HepG2 (cell line): ENCODE data around the gene RTEL1. TPM values are rescaled to one million over a fixed set of nuclear protein-coding genes. Genes with fewer than 3 reads are reported as not detected.
A peak's percentile ranks its signal among the peaks of the same experiment; 100 is the strongest.

Experiments used
- BCL6 ChIP-seq: IDR thresholded peaks from 2 replicates; pipeline ENCODE4 v1.6.1; 2016; ENCODE audit warnings: missing genetic modification reagents, missing compliant biosample characterization
- CCDC6 ChIP-seq: sonication (generic); formaldehyde crosslinking; IDR thresholded peaks from 2 replicates; pipeline ENCODE4 v1.8.1; 2022; ENCODE audit warnings: mild to moderate bottlenecking, missing genetic modification reagents, moderate library complexity
- HOXD1 ChIP-seq: sonication (generic); formaldehyde crosslinking; IDR thresholded peaks from 2 replicates; pipeline ENCODE4 v1.5.0; 2020; ENCODE audit warnings: missing genetic modification reagents
- IKZF5 ChIP-seq: IDR thresholded peaks from 2 replicates; pipeline ENCODE4 v1.6.1; 2018; ENCODE audit warnings: missing genetic modification reagents, mild to moderate bottlenecking, missing compliant biosample characterization
- MAFF ChIP-seq: IDR thresholded peaks from 2 replicates; pipeline ENCODE4 v1.6.1; 2011; ENCODE audit warnings: low read depth, low read length, improper control_type of control experiment
- NFKBIZ ChIP-seq: IDR thresholded peaks from 2 replicates; pipeline ENCODE4 v1.6.1; 2018; ENCODE audit warnings: missing genetic modification reagents, missing compliant biosample characterization
- PTBP1 ChIP-seq: fragments of 200-400 bp; formaldehyde crosslinking; IDR thresholded peaks from 2 replicates; pipeline ENCODE4 v1.6.1; 2018; ENCODE audit warnings: low read length, low read depth; ENCODE audit not compliant: poor library complexity, severe bottlenecking
- ZNF142 ChIP-seq: sonication (generic); formaldehyde crosslinking; IDR thresholded peaks from 2 replicates; pipeline ENCODE4 v1.4.0; 2020; ENCODE audit warnings: missing genetic modification reagents
- ZNF318 ChIP-seq: sonication (generic); formaldehyde crosslinking; IDR thresholded peaks from 2 replicates; pipeline ENCODE4 v1.4.0; 2020; ENCODE audit warnings: mild to moderate bottlenecking, missing genetic modification reagents
- ZNF431 ChIP-seq: sonication (generic); formaldehyde crosslinking; IDR thresholded peaks from 2 replicates; pipeline ENCODE4 v1.9.0; 2022; ENCODE audit warnings: missing genetic modification reagents, low read depth, mild to moderate bottlenecking, borderline replicate concordance
- polyA plus RNA-seq, 8 experiments: library from polyadenylated mRNA; depleted of rRNA in 3 of 8; stranded (reverse) in 7 of 8; unstranded in 1 of 8; fragments of >200 nt; fragmentation: Illumina TruSeq in 4 of 8; extraction: Trizol in 4 of 8; gene quantifications; 2 replicates each; pipeline versions ENCODE4 v1.2.1 to v1.2.3, GENCODE V29; 2011 to 2016; ENCODE audit warnings: low read depth in 4 of 8, missing spikeins in 1 of 8, mixed read lengths in 1 of 8; ENCODE audit not compliant: insufficient read depth in 1 of 8
- total RNA-seq, 5 experiments: library from RNA; depleted of rRNA; stranded (reverse); fragments of >200 nt; fragmentation: Illumina TruSeq; extraction: Trizol; gene quantifications; 2 replicates each; pipeline ENCODE4 v1.2.3, GENCODE V29; 2016; ENCODE audit warnings: low read depth in 1 of 5

The RTEL1 gene
- total and polyA plus RNA-seq, 2 of the 13 experiments (the other 11 are each of a cell fraction or from before 2014, with no cell fraction given): 21.8 to 36.4 TPM

- TF ChIP-seq ZNF142 (peak; percentile 96), IKZF5 (CRISPR knock-in tag) (peak; percentile 91), HOXD1 (CRISPR knock-in tag) (peak; percentile 91), CCDC6 (CRISPR knock-in tag) (peak; percentile 21; the same call in 1 of the 2 replicates), MAFF (no peak), NFKBIZ (no peak; the same call in 1 of the 2 replicates), ZNF318 (CRISPR knock-in tag) (peak; percentile 58; the same call in 1 of the 2 replicates), PTBP1 (no peak), BCL6 (CRISPR knock-in tag) (peak; percentile 30; the same call in 1 of the 2 replicates), ZNF431 (CRISPR knock-in tag) (peak; percentile 98)
Observed at GRCh38 chr20:63657937-63658748, at the start of gene RTEL1 (continued).
